Right forelimb (tissue), 1 donor: Measurements from ENCODE around the gene OVCH1.
"Not testable (repeated sequence)": the region's sequence is repeated elsewhere in the genome, so short reads cannot be mapped to it uniquely, and the experiment has no call there.

Experiments
- DNase-seq: peaks from one replicate; pipeline ENCODE4 v3.0.0-alpha.2; 2018

OVCH1 gene

DNA sequence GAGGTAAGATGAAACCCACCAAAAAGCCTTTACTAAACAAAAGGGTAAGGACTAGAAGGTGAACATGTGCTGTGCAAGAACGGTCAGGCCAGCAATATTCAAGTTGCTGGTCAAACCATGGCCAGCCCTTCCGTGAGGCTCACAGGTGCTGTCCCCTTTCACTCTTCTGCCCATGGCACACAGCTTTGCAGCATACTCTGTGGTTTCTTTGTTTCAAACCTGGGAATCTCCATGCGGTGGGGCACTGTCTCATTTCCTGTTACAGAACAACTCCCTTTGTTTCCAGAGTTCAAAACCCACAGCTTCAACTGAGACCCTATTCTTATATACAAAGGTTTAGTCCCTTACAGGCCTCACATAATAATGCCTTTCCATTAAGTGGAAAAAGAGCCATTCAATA, 1.7 kb upstream of the OVCH1 start:
- no peak for DNase-seq

DNA sequence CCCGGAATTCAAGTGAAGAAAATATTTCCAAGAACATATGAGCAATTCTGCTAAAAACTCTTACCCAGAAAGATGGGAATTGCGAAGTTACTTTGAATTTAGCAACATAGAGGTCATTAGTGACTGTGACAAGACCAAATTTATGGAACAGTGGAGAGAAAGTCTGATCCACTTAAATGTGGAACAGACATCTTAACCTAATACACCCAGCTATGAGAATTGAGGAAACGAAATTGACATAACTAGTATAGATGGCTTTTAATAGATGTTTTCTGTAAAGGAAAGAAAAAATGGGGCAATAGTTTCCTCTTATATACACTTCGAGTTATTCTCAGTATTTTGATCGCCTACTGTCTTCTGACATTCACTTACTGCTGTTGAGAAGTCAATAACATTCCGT, 4.6 kb downstream of the OVCH1 start:
- DNase-seq: no peak

DNA sequence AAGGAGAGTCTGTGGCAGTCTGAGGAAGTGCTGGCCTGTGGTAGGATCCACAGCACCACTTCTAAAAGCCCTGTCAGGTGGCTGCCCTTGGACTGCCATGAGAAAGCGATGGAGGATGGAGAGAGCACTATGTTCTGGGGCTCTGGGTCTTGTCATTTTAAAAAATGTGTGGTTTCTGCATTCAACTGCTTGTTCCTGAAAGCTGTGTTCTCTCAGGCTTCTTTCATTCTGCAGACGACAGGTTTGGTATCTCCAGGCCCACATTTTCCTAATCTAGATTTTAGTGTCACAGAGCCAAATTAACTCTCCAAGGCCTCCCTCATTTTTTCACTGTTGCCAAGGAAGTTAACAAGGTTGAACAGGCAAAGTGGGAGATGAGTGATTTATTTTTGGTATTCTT, 10.5 kb downstream of the OVCH1 start:
- DNase-seq: no peak

DNA sequence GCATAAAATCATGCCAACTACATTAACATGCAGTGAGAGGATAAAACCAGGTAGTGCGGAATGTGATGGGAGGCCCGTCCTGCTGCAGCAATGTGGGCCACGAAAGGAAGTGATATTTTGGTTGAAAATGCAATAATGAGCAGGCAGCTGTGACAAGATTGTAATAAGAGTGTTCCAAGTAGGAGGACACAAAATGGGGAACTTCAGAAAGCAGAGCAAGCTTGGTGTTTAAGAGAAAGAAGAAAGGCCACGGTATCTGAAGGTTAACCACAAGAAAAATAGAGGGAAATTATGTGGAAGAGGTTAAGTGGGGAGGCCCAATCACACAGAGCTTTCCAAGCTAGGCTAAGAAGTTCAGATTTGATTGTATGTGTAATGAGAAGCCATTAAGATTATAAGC, 34.3 kb downstream of the OVCH1 start:
- DNase-seq: no peak

DNA sequence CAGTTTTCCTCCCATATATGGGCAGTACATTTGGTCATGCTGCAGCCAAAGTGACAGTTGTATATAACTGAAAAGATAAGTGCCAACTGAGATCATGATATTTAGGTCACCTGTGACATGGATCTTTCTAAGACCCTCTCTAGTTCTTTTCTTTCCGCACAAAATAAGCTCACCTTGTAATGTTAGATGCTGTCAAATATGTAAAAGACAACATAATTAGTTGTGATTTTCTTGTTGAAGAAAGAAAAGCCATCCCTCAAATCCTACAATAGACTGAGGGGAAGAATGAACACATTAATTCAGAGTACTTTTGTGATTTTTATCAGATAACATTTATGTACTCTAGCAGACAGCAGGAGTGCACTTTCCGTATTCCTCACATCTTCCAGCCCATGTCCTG, 37.4 kb downstream of the OVCH1 start:
- DNase-seq: no peak

DNA sequence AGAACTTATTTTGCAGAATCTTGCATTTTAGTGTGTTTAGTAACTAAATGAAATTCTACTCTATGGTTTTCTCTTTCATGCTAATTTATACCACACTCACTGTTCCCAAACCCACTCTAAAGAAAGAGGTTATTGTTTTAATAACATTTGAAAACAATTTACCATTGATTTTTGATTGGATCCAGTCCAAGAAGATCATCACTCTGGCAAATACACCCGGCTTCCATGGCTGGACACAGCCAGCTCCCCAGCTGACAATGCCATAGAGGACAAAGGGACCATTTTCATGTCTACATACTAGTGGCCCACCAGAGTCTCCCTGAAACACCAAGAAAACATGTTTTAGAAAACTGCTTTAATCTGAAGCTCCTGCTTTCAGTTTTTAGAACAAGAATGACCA, 42.4 kb downstream of the OVCH1 start:
- no peak for DNase-seq

DNA sequence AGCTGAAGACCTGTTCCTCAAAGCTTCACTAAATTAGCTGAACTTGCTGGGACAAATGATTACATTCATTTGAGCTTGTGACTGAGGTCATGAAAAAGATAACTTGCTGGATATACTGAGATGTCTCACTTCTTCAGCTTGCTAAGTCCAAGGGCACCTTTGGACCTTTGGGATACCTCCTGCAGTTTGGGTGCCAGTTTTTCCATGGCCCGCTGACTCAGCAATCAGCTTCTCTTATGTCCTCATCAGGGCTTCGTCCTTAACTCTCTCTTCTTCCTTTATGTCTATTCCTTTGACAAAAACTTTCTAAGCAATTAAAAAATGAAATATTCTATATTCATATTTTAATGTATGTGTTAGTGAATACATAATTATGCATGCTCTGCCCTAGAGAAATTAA, 45.6 kb downstream of the OVCH1 start:
- DNase-seq: no peak

DNA sequence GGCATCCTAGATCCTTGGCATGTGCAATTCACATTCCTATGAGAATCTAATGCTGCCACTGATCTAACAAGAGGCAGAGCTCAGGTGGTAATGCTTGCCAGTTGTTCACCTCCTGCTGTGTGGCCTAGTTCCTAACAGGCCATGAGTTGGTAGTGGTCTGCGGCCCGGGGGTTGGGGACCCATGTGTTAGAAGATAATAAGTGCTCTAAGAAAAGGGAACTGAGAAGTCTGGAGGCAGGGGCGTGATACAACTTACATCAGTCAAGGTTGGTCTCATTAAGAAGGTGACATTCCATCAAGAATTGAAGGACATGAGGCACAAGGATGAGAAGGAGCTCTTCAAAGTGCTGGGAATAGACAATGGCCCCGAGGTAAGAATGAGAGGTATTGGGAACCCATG, 49.3 kb downstream of the OVCH1 start:
- no peak for DNase-seq

DNA sequence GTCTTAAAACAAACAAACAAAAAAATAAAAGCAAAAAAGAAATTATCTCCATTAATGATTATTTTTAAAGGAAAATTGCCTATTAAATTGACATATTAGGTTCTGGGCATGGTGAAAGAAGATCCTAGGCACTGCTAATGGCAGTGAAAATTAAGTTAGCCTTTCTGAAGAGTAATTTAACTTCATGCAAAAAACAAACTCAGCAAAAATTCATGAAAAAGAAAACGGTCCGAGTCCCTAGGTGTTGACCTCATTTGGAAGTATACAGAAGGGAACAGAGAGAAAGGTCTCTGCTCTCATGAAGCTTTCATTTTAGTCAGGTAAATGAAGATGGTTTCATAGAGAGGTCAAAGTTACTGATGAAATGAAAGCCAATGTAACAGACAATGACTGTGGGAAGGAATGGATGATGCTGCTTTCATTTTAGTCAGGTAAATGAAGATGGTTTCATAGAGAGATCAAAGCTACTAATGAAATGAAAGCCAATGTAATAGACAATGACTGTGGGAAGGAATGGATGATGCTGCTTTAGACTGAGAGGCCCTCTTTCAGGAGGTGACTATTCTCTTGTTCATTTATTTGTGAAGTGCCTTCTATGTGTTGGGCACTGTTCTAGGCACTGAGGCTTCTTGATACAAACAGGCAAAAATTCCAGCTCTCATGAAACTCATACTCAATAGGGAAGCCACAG, 50.1 kb downstream of the OVCH1 start:
- DNase-seq: no peak

DNA sequence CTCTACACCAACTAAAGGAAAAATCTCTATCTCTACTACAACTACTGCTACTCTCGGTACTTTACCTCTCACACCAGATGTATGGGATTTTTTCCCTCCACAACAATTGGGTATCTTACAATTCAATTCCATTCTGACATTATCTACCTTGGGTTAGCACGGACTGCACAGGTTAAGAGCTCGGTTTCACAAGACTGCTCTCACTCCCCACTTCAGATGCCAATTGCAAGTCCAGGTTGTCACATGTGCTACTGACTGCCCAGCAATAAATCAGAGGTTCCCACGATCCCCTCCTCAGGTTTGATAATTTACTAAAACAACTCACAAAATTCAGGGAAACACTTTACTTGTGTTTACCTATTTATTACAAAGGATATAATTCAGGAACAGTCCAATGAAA, 58.0 kb downstream of the OVCH1 start:
- DNase-seq: no peak

DNA sequence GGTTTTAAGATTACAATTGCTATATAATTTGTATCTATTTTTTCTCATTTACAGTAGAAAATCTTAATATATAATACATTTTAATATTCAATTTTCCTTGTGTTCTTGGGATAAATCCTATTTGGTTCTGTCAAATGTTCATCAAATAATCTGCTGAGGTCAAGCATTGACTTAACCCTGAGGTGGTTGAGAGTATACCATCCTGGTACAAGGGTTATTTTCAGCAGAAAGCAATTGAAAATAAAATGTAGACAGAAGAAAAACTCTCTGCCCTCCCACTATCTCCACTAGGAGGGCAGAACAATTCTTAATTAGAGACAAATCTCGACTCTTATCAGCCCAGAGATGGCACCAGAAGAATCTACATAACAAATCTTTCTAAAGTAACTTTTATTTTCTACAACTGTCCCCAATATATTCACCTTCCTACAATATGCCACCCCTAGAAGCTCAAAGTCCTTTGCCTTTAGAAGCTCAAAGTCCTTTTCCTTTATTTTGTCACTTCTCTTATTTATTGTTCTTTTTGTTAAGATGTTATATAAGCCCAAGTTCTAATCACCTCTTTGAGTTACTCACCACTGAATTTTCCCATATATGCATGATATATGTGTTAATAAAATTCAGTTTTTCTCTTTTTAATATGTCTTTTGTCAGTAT, 58.6 kb downstream of the OVCH1 start:
- no peak for DNase-seq

DNA sequence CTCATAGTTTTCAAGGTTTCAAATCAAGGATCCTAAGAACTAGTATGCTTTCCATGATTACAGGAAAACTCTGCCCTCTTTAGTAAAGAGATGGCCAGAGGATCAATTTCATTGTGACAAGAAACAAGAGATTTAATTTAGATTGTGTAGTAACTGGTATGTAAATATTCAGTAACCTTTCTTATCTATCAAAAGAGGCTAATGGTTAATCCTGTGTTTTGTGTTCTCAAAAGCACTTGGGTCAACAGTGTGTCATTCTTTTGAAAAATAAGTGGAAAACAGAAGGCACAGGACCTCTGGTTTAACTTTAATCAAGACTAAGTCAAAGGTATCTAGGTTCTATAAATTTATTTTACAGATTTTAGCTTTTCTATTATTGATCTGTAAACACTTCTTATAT, 59.9 kb downstream of the OVCH1 start:
- no peak for DNase-seq

DNA sequence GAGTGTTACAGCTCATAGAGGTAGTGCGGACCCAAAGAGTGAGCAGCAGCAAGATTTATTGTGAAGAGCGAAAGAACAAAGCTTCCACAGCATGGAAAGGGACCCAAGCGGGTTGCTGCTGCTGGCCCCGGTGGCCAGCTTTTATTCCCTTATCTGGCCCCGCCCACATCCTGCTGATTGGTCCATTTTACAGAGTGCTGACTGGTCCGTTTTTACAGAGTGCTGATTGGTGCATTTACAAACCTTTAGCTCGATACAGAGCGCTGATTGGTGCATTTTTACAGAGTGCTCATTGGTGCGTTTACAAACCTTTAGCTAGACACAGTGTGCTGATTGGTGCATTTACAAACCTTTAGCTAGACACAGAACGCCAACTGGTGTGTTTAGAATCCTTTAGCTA, 60.7 kb downstream of the OVCH1 start:
- DNase-seq: not testable (repeated sequence)

DNA sequence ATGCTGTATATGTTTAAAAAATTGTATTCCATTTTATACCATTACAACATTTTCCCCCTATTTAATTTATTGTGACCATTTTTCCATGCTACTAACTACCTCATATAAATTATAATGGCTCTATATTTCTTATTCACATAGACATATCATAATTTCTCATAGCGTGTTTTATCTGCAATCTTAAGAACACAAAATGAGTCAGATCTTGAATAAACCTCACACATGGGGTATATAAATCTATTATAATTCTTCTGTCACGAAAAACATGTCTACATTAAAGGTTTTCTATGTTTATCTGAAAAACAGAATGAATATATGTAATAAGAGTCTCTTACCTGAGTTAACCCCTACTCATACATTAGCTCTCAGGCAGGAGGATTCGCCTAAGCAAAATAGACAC, 66.0 kb downstream of the OVCH1 start:
- no peak for DNase-seq

DNA sequence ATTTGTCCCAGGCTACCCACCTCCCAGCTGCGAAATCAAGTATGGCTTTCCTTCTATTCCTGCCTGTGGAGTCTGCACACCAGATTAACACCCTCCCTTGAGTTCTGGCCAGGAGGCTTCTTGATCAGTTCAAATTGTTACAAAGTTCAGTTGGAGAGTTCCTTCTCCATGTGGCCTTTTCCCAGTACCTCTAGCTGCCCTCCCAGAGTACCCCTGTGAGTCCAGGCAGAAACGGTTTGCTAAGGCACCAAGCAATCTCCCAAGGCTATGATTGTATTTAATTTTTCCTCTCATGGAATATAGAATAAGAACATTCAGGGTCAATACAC, 66.8 kb downstream of the OVCH1 start:
- DNase-seq: no peak

DNA sequence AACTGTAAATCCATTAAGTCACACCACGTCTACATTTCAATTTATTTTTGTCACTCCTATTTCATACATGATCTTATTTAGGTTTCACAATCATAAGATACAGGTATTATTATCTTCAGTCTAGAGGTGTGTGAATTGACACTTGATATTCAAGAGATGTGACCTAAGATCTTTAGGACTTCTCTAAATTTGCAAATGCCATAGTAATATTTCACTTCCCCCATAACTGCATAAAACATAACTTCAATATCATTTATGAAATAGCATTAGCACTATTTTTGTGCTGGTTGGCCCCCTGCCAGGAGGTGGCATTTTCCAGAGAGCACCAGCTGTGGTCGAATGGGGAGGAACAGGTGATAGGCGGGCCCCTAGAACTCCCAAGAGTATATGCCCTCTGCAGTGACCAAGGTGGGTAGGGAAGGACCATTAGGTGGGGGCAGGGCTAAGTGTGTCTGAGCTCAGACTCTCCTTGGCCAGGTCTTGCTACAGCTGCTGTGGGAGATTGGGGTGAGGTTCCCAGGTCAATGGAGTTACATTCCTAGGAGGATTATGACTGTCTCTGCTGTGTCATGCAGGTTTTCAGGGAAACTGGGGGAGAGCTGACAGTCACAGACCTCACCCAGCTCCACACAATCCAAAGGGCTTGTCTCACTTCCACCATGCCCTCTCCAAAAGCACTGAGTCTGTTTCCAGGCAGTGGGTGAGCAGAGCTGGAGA, 67.3 kb downstream of the OVCH1 start:
- DNase-seq: no peak

DNA sequence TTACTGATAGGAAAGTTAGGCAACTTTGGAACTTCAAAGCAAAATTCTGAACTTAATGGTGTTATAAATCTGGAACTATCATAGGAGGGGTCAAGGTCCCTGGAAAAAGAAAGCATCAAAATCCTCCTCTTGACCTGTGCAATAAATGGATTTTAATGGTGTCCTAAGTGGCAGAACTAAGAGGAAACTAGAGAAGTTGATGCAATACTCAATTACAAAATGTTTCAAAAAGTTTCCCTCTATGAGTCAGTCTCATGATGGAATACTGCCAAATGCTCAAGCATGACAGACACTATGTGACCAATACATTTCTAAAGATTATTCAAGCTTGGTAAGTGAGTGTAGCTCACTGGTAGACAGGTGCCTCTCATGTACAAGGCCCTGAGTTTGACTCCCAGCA, 68.9 kb downstream of the OVCH1 start:
- no peak for DNase-seq

DNA sequence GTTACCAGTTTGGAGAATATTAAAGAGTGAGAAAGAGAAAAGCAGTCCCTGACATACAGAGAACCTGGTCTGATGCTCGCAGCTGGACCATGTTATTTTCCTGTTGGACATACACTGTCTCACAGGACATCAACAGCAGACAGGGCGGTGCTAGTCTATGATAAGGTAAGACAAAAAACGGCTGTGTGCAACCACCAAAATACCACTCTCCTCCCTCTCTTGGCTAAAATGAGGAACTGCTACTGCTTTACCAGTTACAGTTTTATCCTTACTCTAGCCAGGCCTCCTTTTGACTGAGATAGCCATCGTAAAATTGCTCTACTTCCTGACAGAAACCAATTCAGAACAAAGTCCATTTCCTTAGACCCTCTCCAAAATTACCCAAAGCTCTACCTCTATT, 69.5 kb downstream of the OVCH1 start:
- DNase-seq: no peak

DNA sequence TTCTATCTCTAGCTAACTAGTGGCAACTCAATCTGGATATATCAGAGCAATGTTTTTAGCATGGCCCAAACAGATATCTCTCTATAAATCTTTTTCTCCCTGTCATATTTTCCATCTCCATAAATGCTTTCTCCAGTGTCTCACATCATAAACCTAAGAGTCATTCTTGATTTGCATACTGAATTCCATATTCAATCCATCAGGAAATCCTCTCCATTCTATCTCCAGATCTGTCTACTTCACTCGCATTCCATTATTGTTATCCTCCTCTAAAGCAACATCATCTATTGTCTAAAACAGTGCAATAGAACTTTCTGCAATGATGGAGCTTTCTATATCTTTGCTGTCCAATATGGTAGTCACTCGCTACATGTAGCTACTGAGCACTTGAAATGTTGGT, 71.0 kb downstream of the OVCH1 start:
- DNase-seq: no peak

DNA sequence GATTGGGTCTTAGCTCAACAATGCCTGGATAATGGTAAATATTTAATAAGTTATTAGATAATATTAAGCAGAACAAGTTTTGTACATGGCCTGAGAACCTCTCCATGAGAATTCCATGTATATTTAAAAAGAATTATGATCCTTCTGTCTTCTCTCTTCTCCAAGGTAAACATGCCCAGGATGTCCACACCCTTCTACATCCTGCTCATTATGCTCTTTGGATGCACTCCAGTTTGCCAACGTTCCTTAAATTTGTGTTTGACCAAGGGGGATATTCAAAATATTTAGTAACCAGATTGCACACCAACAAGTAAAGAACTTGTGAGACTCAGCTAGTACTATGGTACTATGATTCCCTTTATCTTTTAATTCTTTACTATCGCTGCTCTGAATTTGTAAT, 71.8 kb downstream of the OVCH1 start:
- no peak for DNase-seq

DNA sequence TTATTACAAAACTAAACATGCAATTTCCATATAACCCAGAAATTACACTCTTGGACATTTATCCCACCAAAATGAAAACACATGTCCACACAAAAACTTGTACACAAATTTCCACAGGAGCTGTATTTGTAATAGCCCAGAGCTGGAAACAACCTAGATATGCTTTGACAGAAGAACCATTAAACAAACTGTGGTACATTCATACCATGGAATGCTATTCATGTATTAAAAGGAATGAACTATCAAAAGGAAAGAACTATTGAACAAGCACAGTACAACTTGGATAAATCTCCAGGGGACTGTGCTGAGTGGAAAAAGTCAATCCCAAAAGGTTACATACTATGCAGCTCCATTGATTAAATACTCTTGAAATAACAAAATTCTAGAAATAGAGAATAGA, 80.7 kb downstream of the OVCH1 start:
- no peak for DNase-seq

DNA sequence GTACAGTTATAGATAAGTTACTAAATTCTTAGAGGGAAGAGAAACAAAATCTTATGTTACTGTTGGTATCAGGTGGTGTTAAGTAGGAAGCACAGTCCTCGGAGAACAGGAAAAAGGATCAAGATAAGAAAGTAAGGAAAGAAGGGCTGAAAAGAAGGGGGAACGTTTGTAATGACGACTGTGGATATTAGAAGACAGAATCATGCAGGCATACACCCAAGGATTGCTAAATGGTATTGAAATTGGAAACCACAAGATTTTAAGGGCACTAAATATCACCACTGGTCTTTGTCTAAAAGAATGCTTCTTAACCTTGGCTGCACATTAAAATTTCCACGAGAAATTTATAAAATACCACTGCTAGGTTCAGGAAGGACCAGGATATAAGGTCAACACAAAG, 82.4 kb downstream of the OVCH1 start:
- DNase-seq: no peak

DNA sequence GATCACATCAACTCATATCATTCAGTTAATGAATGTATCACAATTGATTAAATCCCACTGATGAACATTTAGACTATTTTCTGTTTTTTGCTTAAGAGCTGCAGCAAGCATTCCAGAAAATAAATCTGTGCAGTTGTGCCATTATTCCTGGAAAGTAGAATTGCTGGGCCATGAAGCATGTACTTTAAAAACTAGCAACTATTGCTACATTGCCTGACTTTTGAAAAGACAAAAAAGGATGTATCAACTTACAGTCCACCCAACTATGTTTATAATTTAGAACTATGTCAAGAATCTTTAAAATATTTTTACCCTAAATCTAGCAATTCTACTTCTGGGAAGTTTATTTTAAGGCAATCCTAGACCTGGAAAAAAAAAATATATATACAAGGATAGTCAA, 83.1 kb downstream of the OVCH1 start:
- no peak for DNase-seq

DNA sequence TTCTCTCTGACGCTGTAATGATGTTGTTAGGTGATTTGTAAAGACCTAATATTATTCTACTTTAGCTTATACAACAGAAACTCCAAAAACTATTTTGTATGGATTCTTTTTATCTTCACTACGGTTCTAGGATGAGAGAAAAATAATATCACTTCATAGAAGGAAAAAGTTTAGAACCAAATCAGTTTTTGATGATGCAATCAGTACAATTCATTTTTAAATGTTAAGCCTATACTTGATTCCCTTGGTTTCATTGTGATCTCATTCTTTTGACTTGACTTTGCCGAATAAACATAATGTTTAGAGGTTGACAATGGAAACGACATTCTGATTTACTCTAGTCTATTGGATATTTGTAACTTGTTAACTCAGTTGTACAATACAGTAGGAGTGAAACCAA, 91.9 kb downstream of the OVCH1 start:
- DNase-seq: no peak

DNA sequence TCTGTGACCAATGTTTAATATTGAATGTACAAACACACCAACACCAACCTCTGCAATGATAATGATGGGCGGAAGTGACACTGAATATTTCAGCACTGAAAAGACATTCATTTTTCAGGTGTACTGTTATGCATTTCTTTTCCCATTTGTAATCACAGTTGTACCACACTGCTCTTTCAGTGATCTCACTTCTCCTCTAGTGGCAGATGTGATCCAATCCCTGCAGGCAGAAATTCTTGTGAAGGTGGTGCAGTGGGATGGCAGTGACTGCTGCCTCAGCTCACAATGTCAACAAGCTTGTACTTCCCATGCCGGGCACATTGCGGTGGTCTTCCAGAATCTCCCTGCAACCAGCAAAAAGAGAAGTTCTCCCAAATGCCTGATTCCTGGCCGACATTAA, 93.5 kb downstream of the OVCH1 start:
- DNase-seq: no peak
